GM21723 (cell line): Measurements from ENCODE around the gene DYNLT3.

Experiments
- ATAC-seq: cut with Tn5 transposase; IDR thresholded peaks from one replicate; pipeline ENCODE4 v1.9.1; 2021; ENCODE audit warnings: mild to moderate bottlenecking, moderate library complexity; ENCODE audit not compliant: unreplicated experiment

The DYNLT3 gene

DNA sequence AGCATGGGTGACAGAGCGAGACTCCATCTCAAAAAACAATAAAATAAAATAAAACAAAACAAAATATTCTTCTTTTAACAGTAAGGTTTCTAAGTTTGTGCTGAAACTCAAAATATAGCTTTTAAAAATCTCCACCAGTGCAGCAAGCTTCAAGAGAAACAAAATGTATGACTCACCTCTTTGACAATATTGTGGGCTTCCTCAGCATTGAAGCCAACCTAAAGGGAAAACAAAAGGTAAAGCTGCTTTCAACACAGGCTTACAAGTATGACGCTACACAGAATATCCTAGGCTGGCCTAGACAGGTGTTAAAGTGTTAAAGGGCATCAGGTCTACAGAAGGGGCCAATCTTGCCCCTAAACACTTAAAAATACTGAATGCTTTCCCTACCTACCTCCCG is 1.2 kb downstream of the DYNLT3 start:
- no peak for ATAC-seq

GRCh38 chrX:37844622-37845021 is 2.7 kb downstream of the DYNLT3 start:
- no peak for ATAC-seq

DNA sequence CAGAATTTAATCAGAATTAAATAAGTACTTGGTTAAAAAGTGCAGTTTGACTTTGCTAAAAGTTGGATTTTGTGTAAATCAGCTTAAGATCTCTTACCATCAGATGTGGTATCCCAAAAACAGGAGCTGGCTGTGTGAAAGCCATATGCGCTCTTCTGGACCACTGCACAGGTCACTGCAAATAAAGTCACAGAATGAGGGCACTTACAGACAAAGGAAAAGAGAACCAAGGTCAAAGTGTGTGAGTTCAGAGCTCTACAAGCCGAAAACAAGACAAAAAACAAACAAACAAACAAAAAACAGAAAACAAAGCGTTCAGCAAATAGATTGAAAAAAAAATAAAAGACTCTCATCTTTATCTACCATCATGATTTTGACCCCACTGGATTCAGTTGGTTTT is 6.4 kb downstream of the DYNLT3 start:
- no peak for ATAC-seq

- no peak for ATAC-seq
Measured at GRCh38 chrX:37834937-37835336, 12.4 kb downstream of the DYNLT3 start.

- ATAC-seq = no peak
Measured at GRCh38 chrX:37830371-37830770, 17.0 kb downstream of the DYNLT3 start.

DNA sequence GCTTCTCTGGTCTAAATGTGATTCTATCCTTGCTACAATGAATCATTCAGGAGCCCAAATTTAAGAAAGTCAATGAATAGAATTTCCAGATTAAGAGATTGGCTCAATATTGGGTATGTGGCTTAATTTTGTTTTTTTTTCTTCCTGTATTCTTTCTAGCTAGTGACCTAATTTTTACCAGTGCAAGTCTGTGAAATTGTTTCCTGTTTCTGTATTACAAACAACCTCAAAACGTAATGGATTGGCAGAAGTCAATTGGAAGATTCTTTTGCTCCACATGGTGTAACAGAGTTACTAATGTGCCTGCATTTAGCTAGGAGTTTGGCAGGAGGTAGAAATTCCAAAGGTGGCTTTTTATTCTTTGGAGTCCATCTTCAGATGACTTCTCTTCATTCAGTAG is 17.6 kb downstream of the DYNLT3 start:
- no peak for ATAC-seq

GRCh38 chrX:37825215-37825842 is 22.0 kb downstream of the DYNLT3 start:
- peak; percentile 67 for ATAC-seq

- ATAC-seq = no peak
Measured at GRCh38 chrX:37824491-37825214, 22.7 kb downstream of the DYNLT3 start.

- no peak for ATAC-seq
Measured at GRCh38 chrX:37820646-37821045, 26.7 kb downstream of the DYNLT3 start.

DNA sequence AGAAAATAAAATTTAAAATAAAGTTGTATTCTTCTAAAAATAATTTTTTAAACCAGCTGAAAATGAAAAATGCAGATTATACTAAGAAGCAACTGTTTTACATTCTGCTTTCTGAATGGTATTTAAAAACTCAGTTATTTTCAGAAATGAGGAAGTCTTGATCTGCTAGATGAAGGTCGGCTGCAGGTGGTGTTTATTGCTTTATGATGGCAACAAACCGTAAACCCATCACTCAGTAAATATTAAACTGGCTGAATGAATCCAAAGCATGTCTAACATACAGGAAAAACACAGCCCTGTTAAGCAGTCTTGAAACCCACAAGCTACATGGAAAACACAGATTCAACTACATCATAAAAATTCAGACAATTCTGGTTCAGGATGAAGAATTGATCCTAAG is 29.3 kb downstream of the DYNLT3 start:
- peak; percentile 42 for ATAC-seq

DNA sequence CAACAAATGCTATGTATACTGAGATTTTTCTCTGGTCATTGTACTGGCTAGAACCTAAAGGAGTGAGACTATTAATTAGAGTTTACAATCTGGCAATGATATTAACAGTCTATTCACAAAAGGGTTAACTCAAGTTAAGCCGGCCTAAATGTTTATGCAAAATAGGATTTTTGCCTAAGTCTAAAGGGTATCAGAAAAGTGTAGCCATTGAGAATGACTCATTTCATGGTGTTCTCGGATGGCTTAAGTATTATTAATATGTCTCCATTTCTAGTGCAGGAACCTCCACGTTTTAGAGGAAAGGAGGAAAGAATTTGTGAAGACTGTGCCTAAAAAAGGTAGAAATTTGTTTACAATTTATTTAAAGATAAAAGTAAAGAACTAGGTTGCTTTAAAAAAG is 29.8 kb downstream of the DYNLT3 start:
- peak; percentile 40 for ATAC-seq

DNA sequence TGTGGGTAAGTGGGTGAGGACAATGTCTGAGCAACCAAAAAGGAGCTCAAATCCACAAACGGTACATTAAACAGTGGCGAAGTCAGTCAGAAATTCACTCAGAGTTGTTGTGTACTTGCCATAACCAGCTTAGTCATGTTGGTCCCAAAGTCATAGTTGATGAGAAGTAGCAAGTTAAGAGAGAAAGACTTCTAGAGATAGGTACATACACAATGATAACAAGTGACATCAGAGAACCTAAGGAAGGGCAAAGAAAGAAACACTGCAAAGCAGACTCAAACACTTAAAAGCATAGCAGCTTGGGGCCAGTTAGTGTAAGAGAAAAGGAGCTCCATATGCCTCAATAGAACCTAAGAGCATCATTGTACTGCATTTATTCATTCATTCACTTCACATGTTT is 30.2 kb downstream of the DYNLT3 start:
- ATAC-seq = no peak

- no peak for ATAC-seq
Measured at GRCh38 chrX:37816766-37817165, 30.6 kb downstream of the DYNLT3 start.

GRCh38 chrX:37815366-37815765 is 32.0 kb downstream of the DYNLT3 start:
- no peak for ATAC-seq

DNA sequence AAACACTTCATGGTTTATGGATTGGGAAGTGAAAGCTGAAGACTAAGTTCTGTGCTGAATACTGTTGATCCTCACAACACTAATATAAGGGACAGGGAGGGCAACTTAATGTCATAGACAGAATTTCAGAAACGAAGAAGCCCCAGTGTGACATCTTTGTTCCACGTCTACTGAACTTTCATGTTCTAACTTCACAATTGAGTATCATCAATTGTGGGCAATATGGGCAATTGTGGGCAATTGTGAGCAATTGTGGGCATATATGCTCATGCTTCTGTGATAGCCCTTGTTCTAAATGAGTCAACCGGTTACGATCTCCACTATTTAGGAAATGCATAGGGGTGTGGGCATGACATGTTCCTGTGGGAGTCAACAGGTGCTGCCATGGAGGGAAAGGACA is 33.8 kb downstream of the DYNLT3 start:
- no peak for ATAC-seq

DNA sequence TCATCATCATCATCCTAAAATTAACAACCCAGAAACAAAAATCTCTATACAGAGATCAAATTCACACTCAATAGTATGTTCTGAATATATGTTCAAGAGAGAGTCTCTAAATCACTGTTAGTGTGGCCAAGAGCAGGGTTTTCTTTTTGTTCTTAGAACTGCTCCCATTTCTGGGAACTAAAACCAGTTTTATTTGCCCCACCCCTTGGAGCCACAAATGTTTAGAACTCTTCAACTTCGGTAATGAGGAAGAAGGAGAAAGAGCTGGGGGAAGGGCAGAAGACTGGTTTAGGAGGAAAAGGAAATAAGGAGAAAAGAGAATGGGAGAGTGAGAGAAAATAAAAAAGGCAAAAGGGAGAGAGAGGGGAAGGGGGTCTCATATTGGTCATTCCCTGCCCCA is 35.3 kb downstream of the DYNLT3 start:
- no peak for ATAC-seq

DNA sequence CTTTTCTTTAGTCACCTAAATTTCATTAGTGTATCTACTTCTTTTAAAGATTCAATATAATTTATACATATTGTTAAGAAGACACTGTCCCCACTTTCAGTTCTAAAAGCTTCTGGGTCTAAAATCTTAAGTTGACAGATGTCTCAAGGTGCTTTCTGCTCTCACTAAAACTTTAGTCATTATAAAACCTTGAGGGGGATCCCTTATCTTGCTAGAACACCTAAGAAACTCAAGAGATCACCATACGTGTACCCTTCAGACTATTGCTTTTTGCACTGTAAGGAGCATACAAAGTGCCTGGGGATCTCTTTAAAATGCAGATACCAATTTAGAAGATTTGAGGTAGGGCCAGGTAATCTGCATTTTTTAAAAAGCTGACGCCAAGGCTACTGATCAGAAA is 37.4 kb downstream of the DYNLT3 start:
- ATAC-seq = no peak

- ATAC-seq = no peak
Measured at GRCh38 chrX:37803057-37803456, 44.3 kb downstream of the DYNLT3 start.

GRCh38 chrX:37802028-37802427 is 45.3 kb downstream of the DYNLT3 start:
- ATAC-seq = no peak

GRCh38 chrX:37800717-37801116 is 46.7 kb downstream of the DYNLT3 start:
- no peak for ATAC-seq

DNA sequence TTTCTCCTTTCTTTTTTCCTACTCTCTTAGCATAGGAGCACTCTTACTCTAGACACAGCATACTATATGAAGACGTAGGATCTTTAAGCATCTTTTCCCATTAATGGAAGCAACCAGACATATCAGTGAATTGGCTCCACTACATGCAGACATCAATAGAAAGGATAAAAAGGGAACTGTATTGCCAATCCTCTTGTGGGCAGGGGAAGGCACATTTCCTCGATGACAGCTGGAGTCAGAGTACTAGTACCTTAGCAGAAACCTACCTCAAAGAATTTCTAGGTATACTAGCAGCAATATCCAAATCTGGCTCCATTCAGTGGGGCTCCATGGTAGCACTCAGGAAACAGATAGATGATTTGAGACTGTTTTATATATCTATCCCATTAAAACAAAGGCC is 47.4 kb downstream of the DYNLT3 start:
- ATAC-seq = no peak

DNA sequence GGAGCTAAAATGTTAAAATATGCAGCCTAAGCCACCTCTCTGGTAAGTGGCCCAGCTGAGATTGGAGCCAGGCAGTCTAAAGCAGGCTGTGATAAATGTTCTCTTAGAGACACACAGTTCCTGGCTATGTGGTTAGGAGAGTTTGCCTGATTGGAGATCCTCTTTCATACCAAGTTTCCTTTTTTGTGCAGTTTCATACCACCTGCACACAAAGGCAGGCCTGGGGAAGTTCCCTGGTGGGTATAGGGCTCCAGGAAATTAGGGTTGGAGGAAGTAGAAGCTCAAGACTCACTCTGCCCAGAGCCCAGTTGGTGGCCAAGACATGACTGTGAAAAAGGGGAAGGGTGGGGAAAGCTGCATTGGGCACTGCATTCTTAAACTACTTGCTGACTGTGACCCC is 50.6 kb downstream of the DYNLT3 start:
- ATAC-seq = peak; percentile 65

- no peak for ATAC-seq
Measured at GRCh38 chrX:37796310-37796709, 51.1 kb downstream of the DYNLT3 start.
